GM12875 (cell line): ENCODE measurements around the gene CBLC.

Experiments
- H3K4me3 ChIP-seq: one replicate; pipeline ENCODE4 v1.5.1; 2011; ENCODE audit warnings: low read depth, low read length, control low read depth
- CTCF ChIP-seq: IDR thresholded peaks from 2 replicates; pipeline ENCODE4 v1.5.1; 2011; ENCODE audit warnings: low read depth, mild to moderate bottlenecking, control low read depth, inconsistent platforms, low read length, moderate library complexity, borderline replicate concordance; ENCODE audit not compliant: insufficient read depth

CBLC gene

DNA sequence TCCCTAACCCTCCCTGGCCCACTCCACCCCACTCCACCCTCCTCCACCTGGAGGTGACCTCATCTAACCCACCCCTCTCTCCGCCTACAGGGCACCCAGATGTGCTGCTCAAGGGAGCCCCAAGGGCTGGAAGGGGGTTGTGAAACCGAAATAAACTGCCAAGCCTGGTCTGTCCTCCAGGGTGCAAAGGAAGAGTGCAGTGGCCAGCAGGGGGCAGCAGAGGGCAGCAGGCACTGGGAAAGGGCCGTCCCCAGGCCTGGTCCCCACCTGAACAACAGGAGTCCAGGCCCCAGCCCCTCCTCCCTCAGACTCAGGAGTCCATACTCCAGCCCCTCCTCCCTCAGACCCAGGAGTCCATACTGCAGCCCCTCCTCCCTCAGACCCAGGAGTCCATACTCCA, 22.8 kb downstream of the CBLC start:
- TF ChIP-seq CTCF: peak; percentile 98
- no peak overlapping the region for H3K4me3 ChIP-seq

DNA sequence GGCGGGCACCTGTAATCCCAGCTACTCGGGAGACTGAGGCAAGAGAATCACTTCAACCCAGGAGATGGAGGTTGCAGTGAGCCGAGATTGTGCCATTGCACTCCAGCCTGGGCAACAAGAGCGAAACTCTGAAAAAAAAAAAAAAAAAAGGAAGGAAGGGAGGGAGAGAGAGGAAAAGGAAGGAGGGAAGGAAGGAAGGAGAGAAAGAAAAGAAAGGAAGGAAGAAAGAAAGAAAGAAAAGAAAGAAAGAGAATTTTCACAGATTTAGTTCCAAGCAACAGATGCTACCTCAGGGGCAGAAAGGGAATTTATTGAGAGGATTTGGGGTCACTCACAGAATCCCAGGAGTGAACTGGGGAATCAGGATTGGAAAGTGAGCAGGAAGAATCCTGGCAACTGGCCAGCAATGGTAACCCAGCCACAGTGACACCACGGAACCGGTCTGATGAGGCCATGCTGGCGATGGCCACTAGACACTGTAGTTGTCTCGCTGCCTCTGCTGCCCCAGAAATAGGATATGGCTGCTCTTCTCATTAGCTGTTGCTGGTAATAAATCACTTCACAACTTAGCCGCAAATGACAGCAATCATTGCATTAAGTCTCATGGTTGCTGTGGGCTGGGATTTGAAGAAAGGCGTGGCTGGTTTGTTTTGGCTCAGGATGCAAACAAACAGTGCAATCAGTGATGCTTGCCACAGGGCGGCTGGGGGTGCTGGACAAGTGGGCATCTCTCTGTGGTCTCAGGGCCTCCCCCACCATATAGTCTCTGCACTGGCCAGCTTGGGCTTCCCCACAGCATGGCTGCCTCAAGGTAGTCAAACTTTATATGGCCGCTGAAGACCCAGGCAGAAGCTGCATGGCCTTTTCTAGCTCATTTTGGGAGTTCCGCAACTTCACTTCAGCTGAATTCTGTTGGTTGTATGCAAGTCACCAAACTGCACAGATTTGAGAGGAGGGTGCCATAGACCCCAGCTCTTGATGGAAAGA, 26.0 kb downstream of the CBLC start:
- TF ChIP-seq CTCF: no peak
- no peak overlapping the region for H3K4me3 ChIP-seq

DNA sequence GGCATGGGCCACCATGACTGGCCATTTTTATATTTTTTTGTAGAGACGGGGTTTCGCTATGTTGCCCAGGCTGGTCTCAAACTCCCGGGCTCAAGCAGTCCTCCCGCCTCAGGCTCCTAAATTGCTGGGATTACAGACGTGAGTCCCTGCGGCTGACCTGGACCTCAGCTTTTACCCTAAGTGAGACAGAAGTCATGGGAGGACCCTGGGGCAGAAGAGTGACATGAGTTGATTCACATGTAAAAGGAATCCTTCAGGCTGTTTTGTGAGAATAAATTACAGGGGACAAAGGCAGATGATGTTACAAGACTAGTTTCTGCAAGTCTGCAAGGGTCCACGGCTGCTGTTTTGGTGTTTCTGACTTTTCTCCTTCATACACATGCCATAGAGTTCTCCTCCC, 28.6 kb downstream of the CBLC start:
- H3K4me3 ChIP-seq: no peak overlapping the region
- no peak for TF ChIP-seq CTCF

DNA sequence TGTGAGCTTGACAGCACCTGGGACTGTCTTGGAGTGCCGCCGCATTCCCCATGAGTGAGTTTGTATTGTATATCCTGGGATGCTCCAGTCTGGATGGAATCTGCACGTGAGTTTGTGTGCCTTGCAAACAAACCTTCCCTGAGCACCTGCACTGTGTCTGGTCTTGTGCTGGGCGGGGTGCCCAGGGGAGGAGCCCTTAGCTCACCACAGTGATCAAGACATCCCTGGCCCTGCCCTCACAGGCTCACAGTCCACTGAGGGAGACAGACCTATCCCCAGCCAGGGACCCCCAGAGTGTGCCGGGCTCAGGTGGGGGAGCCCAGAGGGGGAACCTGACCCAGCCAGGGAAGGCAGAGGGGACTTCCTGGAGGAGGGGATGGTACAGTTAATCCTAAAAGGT, 29.5 kb downstream of the CBLC start:
- no peak for TF ChIP-seq CTCF

GRCh38 chr19:44807652-44808462, 30.2 kb downstream of the CBLC start:
- H3K4me3 ChIP-seq: no peak overlapping the region
- 0 out of 2 replicates have a peak, but pooled peaks have one; percentile 27 for TF ChIP-seq CTCF

More for the DNA sequence above, 29.5 kb downstream of the CBLC start:
- no peak overlapping the region for H3K4me3 ChIP-seq

DNA sequence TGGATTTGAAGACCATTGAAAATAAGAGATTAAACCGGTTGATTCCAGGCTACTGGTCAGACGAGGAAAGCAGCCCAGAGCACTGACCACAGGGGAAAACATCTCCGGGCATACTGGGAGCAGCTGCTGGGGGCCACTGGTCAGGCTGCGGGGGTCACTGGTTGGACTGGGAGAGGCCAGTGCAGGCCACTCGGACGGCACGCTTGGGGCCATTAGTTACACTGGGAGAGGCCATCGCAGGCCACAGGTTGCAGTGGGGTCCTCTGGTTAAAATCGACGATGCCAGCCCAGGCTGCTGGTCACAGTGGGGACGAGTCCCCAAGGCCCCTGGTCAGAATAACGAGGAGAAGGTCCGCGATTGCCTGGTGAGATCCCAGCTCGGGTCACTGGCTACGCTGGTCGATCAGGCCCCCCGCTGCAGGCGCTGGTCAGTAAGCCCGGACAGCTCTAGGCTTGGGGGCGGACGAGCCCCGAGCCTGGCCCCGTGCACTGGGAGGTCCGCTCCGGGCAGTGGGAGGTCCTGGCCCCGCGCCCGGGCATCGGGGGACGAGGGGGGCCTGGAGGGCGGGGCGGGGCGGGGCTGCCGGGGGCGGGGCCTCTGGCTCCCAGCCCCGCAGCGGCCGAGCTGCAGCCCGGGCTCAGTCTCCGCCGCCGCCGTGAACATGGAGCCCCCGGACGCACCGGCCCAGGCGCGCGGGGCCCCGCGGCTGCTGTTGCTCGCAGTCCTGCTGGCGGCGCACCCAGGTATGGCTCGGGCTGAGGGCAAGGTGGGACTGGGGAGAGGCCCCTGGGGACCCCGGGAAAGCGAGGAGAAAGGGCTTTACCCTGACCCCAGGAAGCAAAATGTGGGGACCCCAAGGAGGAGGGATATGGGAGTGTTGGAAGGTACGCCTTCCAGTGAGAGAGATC, 31.0 kb downstream of the CBLC start, which contains the start of gene BCAM:
Gene BCAM, plus strand, starts transcription at position 641 of the 909 bp plus-strand sequence. Its CDS starts 22 bp downstream, at position 663.
- no peak within 1 kb of the TSS for H3K4me3 ChIP-seq

More for the DNA sequence above, 31.0 kb downstream of the CBLC start, which contains the start of gene BCAM:
- no peak for TF ChIP-seq CTCF
